ENCODE data around the gene B3GLCT.

Gene B3GLCT

GRCh38 chr13:31224963-31225559, 25.3 kb downstream of the B3GLCT start:
- DNase-seq, result no peak

GRCh38 chr13:31225998-31226675, 26.4 kb downstream of the B3GLCT start:
- DNase-seq, result no peak

GRCh38 chr13:31227063-31227462, 27.3 kb downstream of the B3GLCT start:
- DNase-seq, result no peak

GRCh38 chr13:31227870-31228269, 28.1 kb downstream of the B3GLCT start:
- no peak for DNase-seq

- no peak for DNase-seq
These were observed 35.0 kb downstream of the B3GLCT start for GRCh38 chr13:31234729-31235128.

- DNase-seq, result peak; percentile 26
These were observed 36.5 kb downstream of the B3GLCT start for GRCh38 chr13:31236211-31236786.

- no peak for DNase-seq
These were observed 41.1 kb downstream of the B3GLCT start for GRCh38 chr13:31240921-31241320.

- no peak for DNase-seq
These were observed 42.6 kb downstream of the B3GLCT start for GRCh38 chr13:31242367-31242766.

GRCh38 chr13:31242916-31243315, 43.1 kb downstream of the B3GLCT start:
- DNase-seq, result no peak

- no peak for DNase-seq
These were observed 46.0 kb downstream of the B3GLCT start for GRCh38 chr13:31245598-31246373.

GRCh38 chr13:31246918-31247317, 47.1 kb downstream of the B3GLCT start:
- no peak for DNase-seq

- DNase-seq, result no peak
These were observed 48.6 kb downstream of the B3GLCT start for GRCh38 chr13:31248361-31248760.

GRCh38 chr13:31248965-31249539, 49.3 kb downstream of the B3GLCT start:
- DNase-seq, result no peak

GRCh38 chr13:31250435-31250834, 50.7 kb downstream of the B3GLCT start:
- DNase-seq, result no peak

- DNase-seq, result no peak
These were observed 61.5 kb downstream of the B3GLCT start for GRCh38 chr13:31261241-31261640.

GRCh38 chr13:31263346-31263745, 63.6 kb downstream of the B3GLCT start:
- DNase-seq, result no peak

GRCh38 chr13:31264151-31264550, 64.4 kb downstream of the B3GLCT start:
- DNase-seq, result no peak

GRCh38 chr13:31267126-31267784, 67.5 kb downstream of the B3GLCT start:
- no peak for DNase-seq

- no peak for DNase-seq
These were observed 74.6 kb downstream of the B3GLCT start for GRCh38 chr13:31274390-31274789.

- DNase-seq, result no peak
These were observed 76.6 kb downstream of the B3GLCT start for GRCh38 chr13:31276421-31276820.

GRCh38 chr13:31278869-31279268, 79.1 kb downstream of the B3GLCT start:
- DNase-seq, result no peak

- DNase-seq, result no peak
These were observed 83.1 kb downstream of the B3GLCT start for GRCh38 chr13:31282741-31283455.

Data from NCI-H446 treated with DMSO at 0.1 percent for 48 hours (cell line).